ENCODE data around the gene FAM222B. TPM values are rescaled to one million over a fixed set of nuclear protein-coding genes. Genes with fewer than 3 reads are reported as not detected.
"Not testable (repeated sequence)": the region's sequence is repeated elsewhere in the genome, so short reads cannot be mapped to it uniquely, and the experiment has no call there.

Gene FAM222B
- total RNA-seq, 1 experiment from 2014 or later, result 2.6 TPM

DNA sequence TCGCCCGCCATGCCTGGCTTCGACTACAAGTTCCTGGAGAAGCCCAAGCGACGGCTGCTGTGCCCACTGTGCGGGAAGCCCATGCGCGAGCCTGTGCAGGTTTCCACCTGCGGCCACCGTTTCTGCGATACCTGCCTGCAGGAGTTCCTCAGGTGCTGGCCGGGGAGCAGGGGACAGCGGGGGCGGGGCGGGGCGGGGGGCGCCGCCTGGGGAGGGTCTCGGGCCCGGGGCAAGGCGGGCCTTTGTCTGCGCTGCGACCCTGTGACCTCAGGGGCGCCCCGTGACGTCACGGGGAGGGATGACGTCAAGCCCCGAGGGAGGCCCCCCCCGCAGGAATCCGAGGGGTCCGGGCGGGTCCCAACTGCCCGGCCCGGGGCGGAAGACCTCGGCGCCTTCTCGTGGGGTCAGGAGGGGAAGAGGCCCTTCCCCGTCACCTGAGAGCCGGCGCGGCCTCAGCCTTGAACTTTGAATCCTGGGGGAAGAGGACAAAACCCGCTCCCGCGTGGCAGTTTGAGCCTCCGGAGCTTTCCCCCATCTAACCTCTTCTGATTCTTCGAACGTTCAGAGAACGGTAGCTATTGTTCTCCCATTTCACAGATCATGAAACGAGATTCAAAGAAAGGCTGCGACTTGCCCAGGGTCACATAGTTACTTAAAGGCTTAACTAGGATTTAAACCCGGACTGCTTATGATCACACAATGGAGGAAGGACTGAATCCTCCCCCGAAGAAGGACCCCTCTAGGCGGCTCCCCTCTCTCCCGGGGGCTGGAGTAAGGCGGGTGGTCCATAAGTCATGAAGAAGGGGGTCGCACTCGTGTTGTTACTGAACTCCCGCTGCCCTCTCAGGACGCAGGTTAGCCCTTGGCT is 98.3 kb downstream of the FAM222B start:
- peak; percentile 43 for DNase-seq (ENCODE audit: low read depth)
- in situ Hi-C loops (cut with HindIII; ENCODE audit: low pct_unique_long_range_greater_than_20kb, low sequenced_read_pairs), result no loop called here

DNA sequence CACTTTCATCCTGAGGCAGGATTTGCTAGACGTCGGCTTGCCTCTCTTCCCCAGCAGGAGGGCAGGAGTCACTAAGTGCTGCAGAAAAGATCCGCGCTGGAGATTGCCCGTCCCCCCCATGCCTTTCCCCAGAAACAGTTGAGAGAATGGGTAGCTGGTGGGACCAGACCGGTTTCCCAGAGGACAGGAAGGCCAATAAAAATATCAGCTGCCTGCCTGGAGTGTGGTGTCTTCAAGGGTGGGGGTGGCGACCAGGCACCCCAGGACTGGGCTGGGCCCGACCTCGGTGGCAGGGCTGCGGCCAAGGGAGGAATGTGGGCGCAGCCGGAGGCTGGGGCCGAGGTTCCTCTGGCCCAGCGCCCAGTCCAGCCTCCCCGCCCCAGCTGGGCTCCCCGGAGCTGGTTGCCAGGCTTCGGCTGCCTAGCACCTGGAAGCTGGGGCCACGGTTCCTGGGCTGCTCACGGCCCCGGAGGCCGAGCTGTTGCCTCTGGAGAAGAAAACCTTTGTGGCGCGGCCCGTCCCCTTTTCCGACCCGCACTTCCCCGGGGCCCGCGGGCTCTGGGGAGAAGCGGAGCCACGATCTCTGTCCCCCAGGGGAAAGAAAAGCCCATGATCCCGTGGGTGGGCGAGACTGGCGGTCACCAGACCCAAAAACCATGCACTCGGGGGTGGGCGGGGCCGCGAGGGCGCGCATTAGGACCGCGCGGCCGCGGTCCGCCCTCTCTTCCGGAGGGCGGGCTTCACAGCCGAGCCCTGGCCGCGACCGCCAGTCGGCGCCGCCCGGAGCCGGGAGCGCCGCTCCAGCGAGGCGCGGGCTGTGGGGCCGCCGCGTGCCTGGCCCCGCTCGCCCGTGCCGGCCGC is 99.1 kb downstream of the FAM222B start, which contains the start of gene TRAF4:
TRAF4 (plus strand) TSS at position 769 of the 861 bp plus-strand sequence. CDS start 102 bp downstream, outside the sequence.
- peak; percentile 93 for DNase-seq (ENCODE audit: low read depth)
- in situ Hi-C loops (cut with HindIII; ENCODE audit: low pct_unique_long_range_greater_than_20kb, low sequenced_read_pairs), result no loop called here

DNA sequence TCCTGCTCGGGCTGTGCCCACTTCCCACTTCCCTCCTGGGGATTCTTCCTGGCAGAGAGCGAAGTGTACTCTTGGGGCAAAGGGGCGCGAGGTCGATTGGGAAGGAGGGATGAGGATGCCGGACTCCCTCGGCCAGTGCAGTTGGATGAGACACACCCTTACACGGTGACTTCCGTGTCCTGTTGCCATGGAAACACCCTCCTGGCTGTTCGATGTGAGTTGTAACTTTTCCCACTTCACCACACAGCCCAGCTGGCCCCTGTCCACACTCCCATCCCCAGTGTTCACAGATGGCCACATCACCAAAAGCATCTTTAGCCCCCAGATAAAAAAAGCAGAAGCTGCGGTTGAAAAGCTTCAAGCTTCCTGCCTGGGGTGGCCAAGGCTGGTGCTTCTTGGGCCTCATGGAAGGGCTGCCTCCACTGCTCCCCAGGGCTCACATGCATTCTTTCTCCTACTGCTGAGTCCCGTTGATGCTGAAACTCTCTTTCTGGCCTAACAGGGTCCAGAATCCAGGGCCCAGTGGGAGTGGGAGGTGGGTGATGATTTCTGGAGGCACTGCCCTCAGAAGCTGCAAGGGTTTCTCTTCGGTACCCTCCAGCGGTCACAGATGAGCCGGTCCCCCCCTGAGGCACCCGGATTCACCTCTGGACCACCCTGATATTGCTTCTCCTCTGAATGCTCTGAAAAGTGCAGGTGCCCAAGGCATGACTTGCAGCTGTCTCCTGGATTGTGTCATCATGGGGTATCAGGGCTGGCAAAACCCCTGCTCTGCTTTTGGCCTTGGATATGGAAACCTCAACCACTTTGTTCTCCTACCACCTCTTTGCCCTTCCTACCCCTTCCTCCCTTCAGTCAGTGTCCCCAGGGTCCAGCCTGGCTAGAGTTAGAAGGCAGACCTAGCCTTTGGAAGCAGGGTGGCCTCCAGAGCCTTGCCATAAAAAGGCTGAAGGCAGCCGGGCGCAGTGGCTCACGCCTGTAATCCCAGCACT is 100.9 kb downstream of the FAM222B start:
- no peak for DNase-seq (ENCODE audit: low read depth)
- in situ Hi-C loops (cut with HindIII; ENCODE audit: low pct_unique_long_range_greater_than_20kb, low sequenced_read_pairs), result no loop called here

DNA sequence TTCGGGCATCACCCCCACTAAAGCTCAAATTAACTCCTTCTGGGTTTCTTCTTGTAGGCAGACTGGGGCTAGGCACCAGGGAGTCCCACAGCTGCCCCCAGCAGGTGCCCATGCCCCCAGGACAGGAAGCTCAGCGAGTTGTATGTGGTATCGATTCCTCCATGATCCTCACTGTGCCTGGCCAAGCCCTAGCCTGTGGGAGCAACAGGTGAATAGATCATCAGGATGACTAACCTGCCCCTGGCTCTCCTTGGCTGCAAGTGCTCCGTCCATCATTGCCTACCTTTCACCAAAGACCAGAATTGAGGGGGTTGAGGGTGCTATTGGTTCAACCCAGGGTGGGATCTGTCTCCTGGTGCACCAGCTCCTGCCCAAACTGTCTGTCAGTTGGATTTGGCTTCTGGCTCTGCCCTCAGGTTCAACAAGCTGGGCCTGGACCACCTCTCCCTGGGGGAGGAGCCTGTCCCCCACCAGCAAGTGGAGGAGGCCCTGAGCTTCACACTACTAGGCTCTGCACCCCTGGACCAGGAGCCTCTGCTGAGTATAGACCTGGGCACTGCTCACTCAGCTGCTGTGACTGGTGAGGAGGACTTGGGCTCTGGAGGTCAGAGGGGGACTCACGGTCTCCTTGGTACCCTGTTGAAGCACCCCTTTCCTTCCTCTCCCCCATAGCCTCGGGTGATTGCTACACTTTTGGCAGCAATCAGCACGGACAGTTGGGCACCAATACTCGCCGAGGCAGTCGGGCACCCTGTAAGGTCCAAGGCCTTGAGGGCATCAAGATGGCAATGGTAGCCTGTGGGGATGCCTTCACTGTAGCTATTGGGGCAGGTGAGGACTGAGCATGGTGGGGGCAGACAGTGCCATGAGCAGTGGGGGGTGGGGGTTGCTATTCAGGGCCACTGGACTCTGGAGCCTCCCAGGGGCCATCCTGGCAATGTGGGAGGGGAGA is 101.9 kb downstream of the FAM222B start:
- in situ Hi-C loops (cut with HindIII; ENCODE audit: low pct_unique_long_range_greater_than_20kb, low sequenced_read_pairs), result no loop called here
- no peak for DNase-seq (ENCODE audit: low read depth)

DNA sequence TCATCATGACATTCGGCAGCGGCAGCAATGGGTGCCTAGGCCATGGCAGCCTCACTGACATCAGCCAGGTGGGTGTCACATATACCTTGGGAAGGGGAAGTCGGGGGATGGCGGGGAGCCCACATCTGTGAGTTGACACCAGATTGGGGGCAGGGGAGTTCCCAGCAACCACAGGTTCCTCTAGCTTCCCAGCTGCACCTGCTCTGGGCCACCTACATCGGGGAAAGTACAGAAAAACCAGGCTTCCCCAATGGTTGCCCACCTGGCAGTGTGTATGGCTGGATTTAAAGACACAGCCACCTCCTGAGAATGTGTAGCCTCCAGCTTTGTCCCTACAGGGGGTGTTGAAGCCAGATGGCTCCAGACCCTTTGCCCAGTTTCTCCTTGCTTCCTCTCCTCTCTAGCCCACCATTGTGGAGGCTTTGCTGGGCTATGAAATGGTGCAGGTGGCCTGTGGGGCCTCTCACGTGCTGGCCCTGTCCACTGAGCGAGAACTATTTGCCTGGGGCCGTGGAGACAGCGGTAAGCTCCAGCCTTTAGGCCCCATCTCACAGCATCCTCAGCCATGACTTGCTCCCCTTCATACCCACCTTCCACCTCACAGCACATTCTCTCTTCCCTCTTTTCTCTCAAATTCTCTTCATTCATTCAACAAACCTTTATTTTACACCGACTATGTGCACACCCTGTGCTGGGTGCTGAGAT is 103.8 kb downstream of the FAM222B start:
- in situ Hi-C loops (cut with HindIII; ENCODE audit: low pct_unique_long_range_greater_than_20kb, low sequenced_read_pairs), result no loop called here

DNA sequence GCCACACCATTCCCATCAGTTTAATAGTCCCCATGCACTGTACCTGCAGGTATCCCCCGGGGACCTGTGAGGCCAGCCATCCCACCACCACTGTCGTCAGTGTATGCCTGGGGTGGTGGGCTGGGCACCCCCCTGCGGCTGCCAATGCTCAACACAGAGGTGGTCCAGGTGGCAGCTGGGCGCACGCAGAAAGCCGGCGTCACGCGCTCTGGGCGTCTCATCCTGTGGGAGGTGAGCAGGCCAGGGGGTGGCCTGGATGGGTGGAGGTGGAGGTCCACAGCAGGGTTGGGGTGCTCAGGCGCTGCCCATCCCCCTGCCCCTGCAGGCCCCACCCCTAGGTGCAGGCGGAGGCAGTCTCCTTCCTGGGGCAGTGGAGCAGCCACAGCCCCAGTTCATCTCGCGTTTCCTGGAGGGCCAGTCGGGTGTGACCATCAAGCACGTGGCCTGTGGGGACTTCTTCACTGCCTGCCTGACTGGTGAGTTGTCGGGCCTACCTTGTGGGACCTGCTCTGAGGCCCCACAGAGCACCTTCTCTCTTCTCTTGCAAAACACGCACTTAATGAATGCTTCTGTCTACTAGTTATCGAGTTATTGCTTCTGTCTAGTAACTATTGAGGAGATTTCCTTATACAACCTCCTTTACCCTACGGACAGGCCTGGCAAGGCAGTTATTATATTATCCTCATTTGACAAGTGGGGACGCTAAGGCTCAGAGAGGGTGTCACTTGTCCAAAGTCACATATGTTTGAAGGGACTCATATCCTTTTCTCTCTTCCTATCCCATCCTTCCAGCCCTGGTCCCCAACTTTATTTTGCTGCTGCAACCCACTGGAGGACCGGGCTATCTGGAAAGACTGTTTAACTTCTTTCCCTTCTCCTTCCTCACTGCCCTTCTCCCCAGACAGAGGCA is 104.6 kb downstream of the FAM222B start:
- DNase-seq (ENCODE audit: low read depth), result peak; percentile 54
- in situ Hi-C loops (cut with HindIII; ENCODE audit: low pct_unique_long_range_greater_than_20kb, low sequenced_read_pairs), result no loop called here

More for the DNA sequence above, 103.8 kb downstream of the FAM222B start:
- no peak for DNase-seq (ENCODE audit: low read depth)

DNA sequence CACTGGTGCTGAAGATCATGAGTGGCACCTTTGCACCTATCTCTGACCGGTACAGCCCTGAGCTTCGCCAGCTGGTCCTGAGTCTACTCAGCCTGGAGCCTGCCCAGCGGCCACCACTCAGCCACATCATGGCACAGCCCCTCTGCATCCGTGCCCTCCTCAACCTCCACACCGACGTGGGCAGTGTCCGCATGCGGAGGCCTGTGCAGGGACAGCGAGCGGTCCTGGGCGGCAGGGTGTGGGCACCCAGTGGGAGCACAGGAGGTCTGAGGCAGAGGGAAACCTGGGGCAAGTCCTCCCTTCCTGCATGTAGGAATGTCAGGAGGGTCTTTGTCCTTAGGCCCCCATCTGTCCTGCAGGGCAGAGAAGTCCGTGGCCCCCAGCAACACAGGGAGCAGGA is 105.3 kb downstream of the FAM222B start:
- no peak for DNase-seq (ENCODE audit: low read depth)
- in situ Hi-C loops (cut with HindIII; ENCODE audit: low pct_unique_long_range_greater_than_20kb, low sequenced_read_pairs), result no loop called here

DNA sequence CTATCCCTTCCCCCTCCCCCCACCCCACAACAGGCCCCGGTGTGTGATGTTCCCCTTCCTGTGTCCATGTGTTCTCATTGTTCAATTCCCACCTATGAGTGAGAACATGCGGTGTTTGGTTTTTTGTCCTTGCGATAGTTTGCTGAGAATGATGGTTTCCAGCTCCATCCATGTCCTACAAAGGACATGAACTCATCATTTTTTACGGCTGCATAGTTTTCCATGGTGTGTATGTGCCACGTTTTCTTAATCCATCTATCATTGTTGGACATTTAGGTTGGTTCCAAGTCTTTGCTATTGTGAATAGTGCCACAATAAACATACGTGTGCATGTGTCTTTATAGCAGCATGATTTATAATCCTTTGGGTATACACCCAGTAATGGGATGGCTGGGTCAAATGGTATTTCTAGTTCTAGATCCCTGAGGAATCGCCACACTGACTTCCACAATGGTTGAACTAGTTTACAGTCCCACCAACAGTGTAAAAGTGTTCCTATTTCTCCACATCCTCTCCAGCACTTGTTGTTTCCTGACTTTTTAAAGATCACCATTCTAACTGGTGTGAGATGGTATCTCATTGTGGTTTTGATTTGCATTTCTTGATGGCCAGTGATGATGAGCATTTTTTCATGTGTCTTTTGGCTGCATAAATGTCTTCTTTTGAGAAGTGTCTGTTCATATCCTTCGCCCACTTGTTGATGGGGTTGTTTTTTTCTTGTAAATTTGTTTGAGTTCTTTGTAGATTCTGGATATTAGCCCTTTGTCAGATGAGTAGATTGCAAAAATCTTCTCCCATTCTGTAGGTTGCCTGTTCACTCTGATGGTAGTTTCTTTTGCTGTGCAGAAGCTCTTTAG is 106.4 kb downstream of the FAM222B start:
- in situ Hi-C loops (cut with HindIII; ENCODE audit: low pct_unique_long_range_greater_than_20kb, low sequenced_read_pairs); DNase-seq (ENCODE audit: low read depth): not testable (repeated sequence)

DNA sequence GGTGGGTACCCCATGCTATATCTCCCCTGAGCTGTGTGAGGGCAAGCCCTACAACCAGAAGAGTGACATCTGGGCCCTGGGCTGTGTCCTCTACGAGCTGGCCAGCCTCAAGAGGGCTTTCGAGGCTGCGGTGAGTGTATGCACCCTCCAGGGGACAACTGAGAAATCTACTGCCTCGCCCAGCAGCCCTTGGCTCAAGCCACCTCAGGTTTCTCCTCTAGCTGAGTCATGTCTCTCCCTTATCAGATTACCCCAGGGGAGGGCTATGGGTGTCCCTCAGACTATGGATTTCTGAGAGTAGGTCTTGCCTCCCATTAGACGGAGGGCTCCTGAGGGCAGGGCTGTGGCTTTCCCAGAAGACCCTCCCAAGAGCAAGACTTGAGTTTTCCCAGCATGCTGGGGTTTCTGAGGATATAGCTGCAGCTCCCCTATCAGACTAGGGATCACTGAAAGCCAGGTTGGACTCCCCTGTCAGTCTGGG is 107.3 kb downstream of the FAM222B start:
- in situ Hi-C loops (cut with HindIII; ENCODE audit: low pct_unique_long_range_greater_than_20kb, low sequenced_read_pairs), result no loop called here
- DNase-seq (ENCODE audit: low read depth), result peak; percentile 36

DNA sequence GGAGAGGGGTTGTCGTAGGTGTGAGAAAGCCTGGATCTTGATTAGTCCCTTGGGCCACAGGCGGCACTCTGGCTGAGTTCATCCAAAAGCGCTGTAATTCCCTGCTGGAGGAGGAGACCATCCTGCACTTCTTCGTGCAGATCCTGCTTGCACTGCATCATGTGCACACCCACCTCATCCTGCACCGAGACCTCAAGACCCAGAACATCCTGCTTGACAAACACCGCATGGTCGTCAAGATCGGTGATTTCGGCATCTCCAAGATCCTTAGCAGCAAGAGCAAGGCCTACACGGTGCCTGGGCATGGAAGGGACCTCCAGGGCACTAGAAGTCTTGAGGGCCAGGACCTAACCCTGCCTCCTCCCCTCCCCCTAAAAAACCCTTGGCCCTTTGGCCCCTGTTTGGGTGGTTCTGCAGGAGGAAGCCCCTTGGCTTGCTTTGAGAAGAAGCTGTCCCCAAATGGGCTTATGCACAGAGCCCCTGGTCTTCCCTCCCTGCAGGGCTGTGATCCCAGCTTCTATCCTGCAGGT is 107.8 kb downstream of the FAM222B start:
- in situ Hi-C loops (cut with HindIII; ENCODE audit: low pct_unique_long_range_greater_than_20kb, low sequenced_read_pairs), result no loop called here
- DNase-seq (ENCODE audit: low read depth), result no peak

DNA sequence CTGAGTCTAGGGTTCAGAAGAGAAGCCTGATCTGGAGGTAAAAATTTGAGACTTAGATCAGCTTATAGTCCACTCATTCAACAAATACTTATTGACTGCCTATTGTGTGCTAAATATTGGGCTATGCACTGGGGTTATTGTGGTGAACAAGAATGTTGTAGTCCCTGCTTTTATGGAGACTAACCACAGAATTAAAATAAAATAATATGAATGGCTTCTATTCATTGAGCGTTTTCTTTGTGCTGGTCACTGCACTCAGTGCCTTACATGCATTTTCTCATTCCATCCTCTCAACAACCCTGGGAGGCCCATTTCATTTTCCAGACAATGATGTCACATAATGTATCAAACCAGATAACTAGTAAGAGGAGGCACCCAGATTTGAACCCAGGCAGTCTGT is 109.2 kb downstream of the FAM222B start:
- DNase-seq (ENCODE audit: low read depth), result no peak
- in situ Hi-C loops (cut with HindIII; ENCODE audit: low pct_unique_long_range_greater_than_20kb, low sequenced_read_pairs), result no loop called here

DNA sequence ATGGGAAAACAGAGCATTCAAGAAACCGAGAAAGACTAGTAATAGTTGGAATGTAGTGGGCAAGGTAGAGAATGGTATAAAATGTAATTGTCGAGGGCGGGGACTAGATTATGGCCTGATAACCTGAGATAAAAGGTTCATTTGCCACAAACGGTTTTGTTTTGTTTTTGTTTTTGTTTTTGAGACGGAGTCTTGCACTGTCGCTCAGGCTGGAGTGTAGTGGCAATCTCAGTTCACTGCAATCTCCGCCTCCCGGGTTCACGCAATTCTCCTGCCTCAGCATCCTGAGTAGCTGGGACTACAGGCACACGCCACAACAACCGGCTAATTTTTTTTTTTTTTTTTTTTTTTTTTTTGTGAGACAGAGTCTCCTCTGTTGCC is 112.7 kb downstream of the FAM222B start:
- in situ Hi-C loops (cut with HindIII; ENCODE audit: low pct_unique_long_range_greater_than_20kb, low sequenced_read_pairs), result no loop called here
- DNase-seq (ENCODE audit: low read depth), result no peak

DNA sequence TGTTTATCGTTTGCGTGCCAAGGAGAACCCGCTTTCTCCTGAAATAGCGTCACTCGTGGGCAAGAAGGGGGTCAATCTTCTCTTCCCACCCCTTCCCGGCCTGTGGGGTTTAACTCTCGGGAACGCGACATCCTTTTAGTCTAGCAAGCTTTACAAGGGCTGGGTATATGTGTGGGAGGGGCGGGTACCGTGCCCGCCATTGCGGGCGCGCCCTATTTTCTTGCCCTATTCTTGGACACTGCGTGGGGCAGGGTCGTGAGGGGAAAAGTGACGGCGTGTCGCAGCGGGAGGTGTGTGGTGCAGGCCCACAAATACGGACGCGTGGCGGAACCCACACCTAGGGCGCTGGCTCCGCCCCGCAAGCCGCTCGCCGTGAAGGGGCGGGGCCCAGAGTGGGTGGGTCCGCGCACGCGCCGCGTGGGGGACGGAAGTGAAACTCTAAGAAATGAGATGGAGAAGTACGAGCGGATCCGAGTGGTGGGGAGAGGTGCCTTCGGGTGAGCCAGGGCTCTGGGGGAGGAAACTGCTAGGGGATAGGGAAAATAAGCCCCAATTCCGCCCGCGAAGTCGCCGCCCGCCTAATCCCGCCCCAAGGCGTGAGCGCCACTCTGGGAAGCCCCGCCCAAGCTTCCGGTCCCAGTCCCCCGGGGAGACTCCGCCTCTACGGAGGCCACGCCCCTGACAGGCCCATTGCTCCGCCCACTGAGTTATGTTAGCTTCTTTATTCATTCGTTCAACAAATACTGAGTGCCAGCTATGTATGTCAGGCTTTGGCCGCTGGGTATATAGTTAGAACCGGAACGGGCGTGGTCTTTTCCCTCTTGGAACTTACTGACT is 114.0 kb downstream of the FAM222B start, which contains the start of gene NEK8:
NEK8 (plus strand) TSS at position 425 of the 837 bp plus-strand sequence; CDS start at position 451, 26 bp downstream.
- DNase-seq (ENCODE audit: low read depth), result peak; percentile 96
- in situ Hi-C loops (cut with HindIII; ENCODE audit: low pct_unique_long_range_greater_than_20kb, low sequenced_read_pairs), result no loop called here

Measured in Caki2 (cell line).